GM18508 (cell line): ENCODE measurements around the gene C1orf53.
"Not testable (repeated sequence)": the region's sequence is repeated elsewhere in the genome, so short reads cannot be mapped to it uniquely, and the experiment has no call there.

Experiments
- ATAC-seq: cut with Tn5 transposase; IDR thresholded peaks from one replicate; pipeline ENCODE4 v1.9.1; 2021; ENCODE audit warnings: moderate number of reproducible peaks; ENCODE audit not compliant: insufficient read depth, unreplicated experiment

The C1orf53 gene

DNA sequence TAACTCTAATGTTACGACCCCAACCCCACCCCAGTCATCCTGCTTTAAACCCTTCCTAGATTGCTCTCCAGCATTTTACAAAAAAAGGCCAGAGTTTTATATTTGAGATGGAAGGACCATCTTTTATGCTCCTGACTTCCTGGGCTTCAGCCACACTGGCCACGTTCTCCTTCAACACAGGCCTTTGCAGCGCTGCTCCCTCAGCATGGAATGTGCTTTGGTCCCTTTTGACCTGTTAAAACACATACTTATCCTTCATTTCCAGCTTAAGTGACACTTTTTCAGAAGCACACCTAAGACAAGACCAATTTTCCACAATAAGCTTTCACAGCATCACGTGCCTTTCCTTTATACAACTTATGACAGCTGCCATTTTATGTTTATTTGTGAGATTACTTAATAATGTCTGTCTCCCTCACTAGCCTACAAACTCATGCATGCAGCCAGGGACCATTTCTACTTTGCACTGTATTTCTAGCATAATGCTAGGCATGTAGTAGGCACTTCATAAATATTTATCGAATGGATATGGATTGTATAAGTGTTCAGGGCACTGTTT lies 49.3 kb downstream of the C1orf53 start:
- ATAC-seq: no peak

DNA sequence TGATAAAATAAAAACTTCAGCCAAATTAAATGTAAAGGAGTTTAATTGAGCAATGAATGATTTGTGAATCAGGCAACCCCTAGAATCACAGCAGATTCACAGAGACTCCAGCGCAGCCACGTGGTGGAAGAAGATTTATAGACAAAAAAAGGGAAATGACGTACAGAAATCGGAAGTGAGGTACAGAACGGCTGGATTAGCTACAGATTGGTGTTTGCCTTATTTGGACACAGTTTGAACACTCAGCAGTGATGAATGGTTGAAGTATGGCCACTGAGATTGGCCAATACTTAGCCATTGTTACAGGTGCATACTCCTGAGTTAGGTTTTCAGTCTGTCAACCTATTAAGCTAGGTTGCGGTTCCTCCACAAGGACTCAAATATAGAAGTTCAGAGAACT lies 51.0 kb downstream of the C1orf53 start:
- not testable (repeated sequence) for ATAC-seq

DNA sequence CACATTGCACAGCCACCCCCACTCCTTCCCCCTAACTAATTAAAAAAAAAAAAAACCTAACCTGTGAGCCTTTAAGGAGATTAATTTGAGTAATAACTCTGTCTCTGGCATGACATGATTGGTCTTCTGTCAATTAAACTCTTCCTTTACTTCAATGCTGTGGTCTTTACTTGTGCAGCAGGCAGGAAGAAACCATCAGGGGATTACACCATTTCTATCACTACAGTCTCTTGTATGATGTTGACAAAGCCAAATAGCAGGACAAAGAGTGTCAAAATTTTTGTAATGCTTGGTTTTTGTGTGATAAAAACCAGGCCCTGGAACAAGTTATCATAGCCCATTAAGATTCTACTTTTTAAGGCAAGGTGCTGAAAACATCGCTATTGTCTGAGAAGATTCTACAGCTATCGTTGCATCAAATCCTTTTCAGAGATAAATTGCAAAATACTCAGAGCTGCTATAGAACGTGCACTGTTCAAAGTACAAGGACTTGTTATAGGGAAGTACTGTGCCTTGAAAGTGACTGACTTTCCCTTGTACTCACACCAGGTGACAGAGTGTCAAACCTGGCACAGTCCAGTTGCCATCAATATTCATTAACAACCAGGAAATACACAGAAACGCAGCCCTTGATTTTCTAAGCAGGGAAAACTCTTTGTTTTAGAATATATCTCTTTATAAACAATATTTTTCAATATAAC lies 52.4 kb downstream of the C1orf53 start:
- ATAC-seq: no peak

DNA sequence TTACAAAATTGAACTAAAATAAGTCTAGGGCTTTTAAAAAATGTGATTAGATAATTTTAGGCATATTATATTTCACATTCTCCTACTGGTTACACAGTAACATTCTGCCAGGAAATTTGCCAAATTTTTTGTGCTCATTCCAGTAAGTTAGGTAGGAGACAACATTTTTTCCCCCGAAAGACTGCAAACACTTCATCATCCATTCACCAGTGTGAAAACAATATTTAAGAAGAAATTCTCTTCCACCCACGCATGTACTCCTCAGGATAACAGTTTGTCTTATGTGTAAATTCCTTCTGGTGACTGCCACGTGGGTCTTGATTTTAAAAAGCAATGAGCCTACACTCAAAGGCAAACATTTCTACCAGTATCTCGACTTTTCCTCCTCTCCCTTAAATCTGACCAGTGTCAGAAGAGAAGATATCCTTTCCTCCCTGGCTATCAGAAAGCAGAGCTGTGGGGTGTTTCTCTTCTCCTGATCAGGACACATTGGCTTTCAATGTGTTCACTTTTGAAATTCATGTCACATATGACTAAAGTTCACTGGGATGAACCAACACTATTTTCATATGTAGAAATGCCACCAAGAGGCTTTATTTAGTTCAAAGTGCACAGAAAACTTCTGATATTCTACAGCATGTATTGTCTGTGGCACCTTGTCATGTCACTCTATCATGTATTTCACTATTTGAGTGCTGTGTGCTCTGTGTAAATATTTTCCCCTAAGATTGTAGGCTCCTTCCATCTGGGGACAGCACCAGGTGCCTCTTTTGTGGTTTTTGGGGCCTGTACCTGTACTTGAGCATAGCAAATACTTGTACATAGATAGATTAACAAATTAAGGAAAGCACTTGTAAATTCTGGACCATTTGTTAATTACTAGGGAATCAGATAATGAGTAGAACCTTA lies 53.3 kb downstream of the C1orf53 start:
- ATAC-seq: no peak
